Measurements from ENCODE around the gene CNR1.

The CNR1 gene

GRCh38 chr6:88143421-88144157 lies 22.6 kb downstream of the CNR1 start:
- no peak for FAIRE-seq

DNA sequence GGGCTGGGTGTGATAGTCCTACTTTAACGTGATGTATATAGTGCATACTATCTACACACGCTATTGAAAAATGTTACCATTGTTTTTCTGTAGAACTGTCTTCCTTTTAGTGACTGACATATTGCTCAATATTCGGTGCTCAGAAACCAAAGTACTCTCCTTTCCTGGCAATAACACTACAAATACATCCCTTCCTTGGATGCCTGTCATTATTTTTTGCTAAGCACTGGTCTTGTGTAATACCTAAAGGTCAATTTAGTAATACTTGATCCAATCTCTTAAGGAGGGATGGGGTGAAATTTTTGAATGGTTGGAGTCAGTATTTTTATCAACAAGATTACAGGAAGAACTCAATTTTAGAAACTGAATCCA lies 23.9 kb downstream of the CNR1 start:
- no peak for FAIRE-seq

GRCh38 chr6:88141561-88142296 lies 24.4 kb downstream of the CNR1 start:
- FAIRE-seq, result no peak

DNA sequence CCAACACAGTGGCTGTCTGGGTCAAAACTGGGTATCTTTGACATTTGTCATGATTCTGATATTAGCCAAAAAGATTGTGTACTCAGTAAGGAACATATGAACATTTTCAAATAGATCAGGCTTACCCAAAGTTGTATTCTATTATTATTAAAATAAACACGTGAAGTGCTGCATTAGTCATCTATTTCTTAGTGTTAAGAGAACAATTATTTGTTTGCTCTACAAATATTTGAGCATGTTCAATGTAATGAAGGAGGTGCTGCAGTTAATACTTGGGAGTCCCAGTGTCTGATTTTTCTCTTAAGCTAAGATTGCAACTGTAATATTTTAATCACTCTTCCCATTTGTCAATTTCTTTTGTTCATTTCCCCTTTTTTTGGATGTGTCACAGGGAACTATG lies 28.2 kb downstream of the CNR1 start:
- FAIRE-seq, result no peak

GRCh38 chr6:88135578-88136114 lies 30.5 kb downstream of the CNR1 start:
- FAIRE-seq, result no peak

GRCh38 chr6:88134575-88134974 lies 31.6 kb downstream of the CNR1 start:
- FAIRE-seq, result no peak

DNA sequence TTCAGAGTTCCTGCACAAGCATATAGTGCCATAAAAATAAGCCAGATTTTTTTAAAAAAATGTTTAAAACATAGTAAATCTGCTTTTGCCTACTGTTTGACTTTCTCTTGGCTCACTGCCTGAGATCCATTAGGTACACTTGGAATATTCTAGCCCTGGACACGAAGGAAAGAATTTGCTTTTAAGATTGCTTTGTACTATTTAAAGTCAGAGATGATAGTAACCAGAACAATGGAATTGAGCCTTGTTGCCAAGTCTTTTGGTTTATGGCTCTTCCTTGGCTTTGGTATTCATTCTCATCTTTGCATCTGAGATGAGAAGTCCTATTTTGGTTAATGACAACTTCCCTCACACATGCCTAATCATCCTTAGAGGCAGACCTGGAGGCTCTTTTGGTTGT lies 32.4 kb downstream of the CNR1 start:
- no peak for FAIRE-seq

DNA sequence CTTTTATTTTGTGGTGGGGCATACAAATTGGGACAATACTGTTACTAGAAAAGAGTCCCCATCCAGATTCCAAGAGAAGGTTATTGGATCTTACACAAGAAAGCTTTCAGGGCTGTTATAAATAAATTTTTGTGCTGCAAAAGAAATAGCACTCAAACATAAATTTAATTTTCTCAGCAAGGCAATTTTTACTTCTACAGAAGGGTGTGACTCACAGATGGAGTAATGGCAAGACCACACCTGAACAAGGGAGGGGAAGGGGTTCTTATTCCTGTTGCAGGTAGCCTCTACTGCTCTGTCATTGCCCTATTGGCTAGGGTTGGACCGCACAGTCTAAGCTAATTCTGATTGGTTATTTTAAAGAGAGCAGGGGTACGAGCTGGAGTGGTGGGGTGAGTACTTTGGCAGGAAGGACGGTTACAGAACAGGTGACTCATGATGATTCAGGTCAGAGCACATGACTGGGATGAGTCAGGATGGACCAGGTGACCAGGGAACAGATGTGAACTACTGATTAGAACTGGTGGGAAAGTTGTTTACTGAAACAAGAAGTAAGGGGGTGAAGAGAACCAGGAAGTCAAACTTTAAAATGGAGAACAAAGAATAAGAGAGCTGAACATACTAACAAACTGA lies 41.1 kb downstream of the CNR1 start:
- FAIRE-seq, result no peak

GRCh38 chr6:88120635-88121034 lies 45.5 kb downstream of the CNR1 start:
- FAIRE-seq, result no peak

GRCh38 chr6:88119769-88120168 lies 46.4 kb downstream of the CNR1 start:
- FAIRE-seq, result no peak

- FAIRE-seq, result no peak
Observed at GRCh38 chr6:88116276-88116675, 49.9 kb downstream of the CNR1 start.

- FAIRE-seq, result no peak
Observed at GRCh38 chr6:88115307-88115706, 50.8 kb downstream of the CNR1 start.

DNA sequence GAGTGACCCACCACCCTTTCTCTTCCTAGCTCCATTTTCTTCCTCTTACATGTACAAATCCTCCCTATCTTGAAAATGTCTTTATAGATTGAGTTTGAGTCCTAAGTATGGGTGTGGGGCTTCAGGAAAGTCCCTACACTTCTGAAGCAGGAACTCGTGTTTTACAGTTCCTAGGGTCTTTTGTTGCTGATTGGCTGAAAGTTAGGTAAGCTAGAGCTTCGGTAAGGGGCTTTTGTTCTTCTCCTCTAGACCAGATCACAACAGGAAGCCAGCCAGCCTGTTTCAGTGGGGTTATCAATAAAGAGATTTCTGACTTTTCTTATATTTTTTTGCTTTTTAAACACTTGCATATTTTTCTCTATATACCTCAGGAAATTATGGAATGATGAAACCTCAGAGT lies 51.3 kb downstream of the CNR1 start:
- no peak for FAIRE-seq

- no peak for FAIRE-seq
Observed at GRCh38 chr6:88111991-88112390, 54.2 kb downstream of the CNR1 start.

DNA sequence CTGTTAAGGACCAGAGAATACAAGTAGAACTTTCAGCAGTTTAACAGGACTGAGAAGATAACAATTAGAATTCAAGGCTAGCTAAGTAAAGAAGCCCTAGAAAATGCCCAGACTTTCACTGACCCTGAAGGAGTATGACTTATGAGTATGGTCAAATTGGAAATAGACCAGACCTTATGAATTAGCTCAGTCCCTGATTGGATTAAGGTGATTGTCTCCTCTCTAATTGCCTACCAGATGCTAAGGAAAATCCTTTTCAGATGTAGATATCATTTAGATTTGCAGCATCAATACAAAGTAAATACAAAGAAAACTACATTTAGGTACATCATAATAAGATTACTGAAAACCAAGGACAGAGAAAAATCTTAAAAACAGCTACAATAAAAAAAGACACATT lies 58.9 kb downstream of the CNR1 start:
- FAIRE-seq, result no peak

DNA sequence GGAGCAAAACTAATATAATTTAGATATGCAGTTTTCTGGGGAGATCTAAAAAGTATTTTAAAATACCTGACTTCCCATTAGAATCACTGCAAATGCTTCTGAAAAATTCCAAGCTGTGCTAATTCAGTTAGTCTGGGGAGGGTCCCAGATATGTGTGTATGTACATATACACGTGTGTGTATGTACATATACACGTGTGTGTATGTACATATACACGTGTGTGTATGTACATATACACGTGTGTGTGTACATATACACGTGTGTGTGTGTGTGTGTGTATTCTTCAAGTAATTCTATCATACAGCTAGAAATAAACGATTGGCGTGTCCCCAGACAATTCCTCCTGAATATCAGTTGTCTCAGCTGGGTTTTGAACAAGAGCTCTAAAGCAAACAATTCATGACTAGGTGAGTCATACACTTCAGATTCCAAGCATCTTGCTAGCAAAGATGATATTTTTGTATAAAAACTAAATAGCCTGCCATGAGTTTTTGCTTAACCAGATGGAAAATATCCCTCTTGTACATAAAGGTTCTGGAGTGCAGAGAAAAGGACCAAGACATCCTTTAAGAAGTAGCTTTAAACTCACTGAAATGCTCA lies 60.3 kb downstream of the CNR1 start:
- FAIRE-seq, result no peak
